HepG2 (cell line): Measurements from ENCODE around the gene TRPC1. TPM values are rescaled to one million over a fixed set of nuclear protein-coding genes. Genes with fewer than 3 reads are reported as not detected.

Experiments
- DNMT1 ChIP-seq: sonication (generic); formaldehyde crosslinking; IDR thresholded peaks from 2 replicates; pipeline ENCODE4 v1.5.1; 2020; ENCODE audit warnings: mild to moderate bottlenecking, missing genetic modification reagents
- ESRRA ChIP-seq: sonication (generic); formaldehyde crosslinking; IDR thresholded peaks from 2 replicates; pipeline ENCODE4 v1.5.1; 2020; ENCODE audit warnings: mild to moderate bottlenecking, low read depth, missing genetic modification reagents
- GLI4 ChIP-seq: sonication (generic); formaldehyde crosslinking; IDR thresholded peaks from 2 replicates; pipeline ENCODE4 v1.5.1; 2020; ENCODE audit warnings: missing genetic modification reagents, mild to moderate bottlenecking, moderate library complexity, borderline replicate concordance
- JUNB ChIP-seq: sonication (generic); formaldehyde crosslinking; IDR thresholded peaks from 2 replicates; pipeline ENCODE4 v1.8.0; 2022; ENCODE audit warnings: missing genetic modification reagents, mild to moderate bottlenecking, borderline replicate concordance
- RARA ChIP-seq: IDR thresholded peaks from 2 replicates; pipeline ENCODE4 v1.6.1; 2016; ENCODE audit warnings: missing genetic modification reagents, missing compliant biosample characterization
- REXO4 ChIP-seq: sonication (generic); formaldehyde crosslinking; IDR thresholded peaks from 2 replicates; pipeline ENCODE4 v1.8.0; 2022; ENCODE audit warnings: missing genetic modification reagents, mild to moderate bottlenecking, borderline replicate concordance
- TAF1 ChIP-seq: sonication (generic); formaldehyde crosslinking; IDR thresholded peaks from 2 replicates; pipeline ENCODE4 v1.4.0; 2020; ENCODE audit warnings: missing genetic modification reagents
- TAF15 ChIP-seq: fragments of 200-400 bp; formaldehyde crosslinking; IDR thresholded peaks from one replicate; pipeline ENCODE4 v1.6.1; 2018; ENCODE audit warnings: mild to moderate bottlenecking, low read depth, low read length; ENCODE audit not compliant: poor library complexity, severe bottlenecking
- TBP ChIP-seq: sonication (generic); formaldehyde crosslinking; IDR thresholded peaks from 2 replicates; pipeline ENCODE4 v1.5.0; 2020; ENCODE audit warnings: missing genetic modification reagents
- ZKSCAN5 ChIP-seq: sonication (generic); formaldehyde crosslinking; IDR thresholded peaks from 2 replicates; pipeline ENCODE4 v1.5.1; 2020; ENCODE audit warnings: mild to moderate bottlenecking, missing genetic modification reagents
- ZNF24 ChIP-seq: fragments of 450-650 bp; IDR thresholded peaks from 2 replicates; pipeline ENCODE4 v1.6.1; 2017; ENCODE audit warnings: antibody characterized with exemption, mild to moderate bottlenecking
- ZNF292 ChIP-seq: sonication (generic); formaldehyde crosslinking; IDR thresholded peaks from 2 replicates; pipeline ENCODE4 v1.8.1; 2022; ENCODE audit warnings: mild to moderate bottlenecking, low read depth, missing genetic modification reagents, borderline replicate concordance
- ZNF331 ChIP-seq: sonication (generic); formaldehyde crosslinking; IDR thresholded peaks from 2 replicates; pipeline ENCODE4 v1.4.0; 2020; ENCODE audit warnings: missing genetic modification reagents
- ZNF709 ChIP-seq: sonication (generic); formaldehyde crosslinking; IDR thresholded peaks from 2 replicates; pipeline ENCODE4 v1.5.0; 2020; ENCODE audit warnings: mild to moderate bottlenecking, missing genetic modification reagents
- ZNF776 ChIP-seq: sonication (generic); formaldehyde crosslinking; IDR thresholded peaks from 2 replicates; pipeline ENCODE4 v1.4.0; 2020; ENCODE audit warnings: mild to moderate bottlenecking, missing genetic modification reagents
- ZNF777 ChIP-seq: sonication (generic); formaldehyde crosslinking; IDR thresholded peaks from 2 replicates; pipeline ENCODE4 v1.4.0; 2020; ENCODE audit warnings: missing genetic modification reagents
- polyA plus RNA-seq, 8 experiments: library from polyadenylated mRNA; depleted of rRNA in 3 of 8; stranded (reverse) in 7 of 8; unstranded in 1 of 8; fragments of >200 nt; fragmentation: Illumina TruSeq in 4 of 8; extraction: Trizol in 4 of 8; gene quantifications; 2 replicates each; pipeline versions ENCODE4 v1.2.1 to v1.2.3, GENCODE V29; 2011 to 2016; ENCODE audit warnings: low read depth in 4 of 8, missing spikeins in 1 of 8, mixed read lengths in 1 of 8; ENCODE audit not compliant: insufficient read depth in 1 of 8
- total RNA-seq, 5 experiments: library from RNA; depleted of rRNA; stranded (reverse); fragments of >200 nt; fragmentation: Illumina TruSeq; extraction: Trizol; gene quantifications; 2 replicates each; pipeline ENCODE4 v1.2.3, GENCODE V29; 2016; ENCODE audit warnings: low read depth in 1 of 5
- TF ChIP-seq, protein P1 (sequence below): IDR thresholded peaks from 2 replicates; pipeline ENCODE4 v1.6.1; 2018; ENCODE audit warnings: missing genetic modification reagents
- TF ChIP-seq, protein P2 (sequence below): sonication (generic); formaldehyde crosslinking; IDR thresholded peaks from 2 replicates; pipeline ENCODE4 v1.4.0; 2020; ENCODE audit warnings: missing genetic modification reagents
- TF ChIP-seq, protein P3 (sequence below): sonication (generic); formaldehyde crosslinking; IDR thresholded peaks from 2 replicates; pipeline ENCODE4 v1.4.0; 2020; ENCODE audit warnings: missing genetic modification reagents, borderline replicate concordance
- TF ChIP-seq, protein P4 (sequence below): sonication (generic); formaldehyde crosslinking; IDR thresholded peaks from 2 replicates; pipeline ENCODE4 v1.4.0; 2020; ENCODE audit warnings: mild to moderate bottlenecking, missing genetic modification reagents

TRPC1 gene
- total and polyA plus RNA-seq, 2 of the 13 experiments (the other 11 are each of a cell fraction or from before 2014, with no cell fraction given): 10.8 to 13.1 TPM

DNA sequence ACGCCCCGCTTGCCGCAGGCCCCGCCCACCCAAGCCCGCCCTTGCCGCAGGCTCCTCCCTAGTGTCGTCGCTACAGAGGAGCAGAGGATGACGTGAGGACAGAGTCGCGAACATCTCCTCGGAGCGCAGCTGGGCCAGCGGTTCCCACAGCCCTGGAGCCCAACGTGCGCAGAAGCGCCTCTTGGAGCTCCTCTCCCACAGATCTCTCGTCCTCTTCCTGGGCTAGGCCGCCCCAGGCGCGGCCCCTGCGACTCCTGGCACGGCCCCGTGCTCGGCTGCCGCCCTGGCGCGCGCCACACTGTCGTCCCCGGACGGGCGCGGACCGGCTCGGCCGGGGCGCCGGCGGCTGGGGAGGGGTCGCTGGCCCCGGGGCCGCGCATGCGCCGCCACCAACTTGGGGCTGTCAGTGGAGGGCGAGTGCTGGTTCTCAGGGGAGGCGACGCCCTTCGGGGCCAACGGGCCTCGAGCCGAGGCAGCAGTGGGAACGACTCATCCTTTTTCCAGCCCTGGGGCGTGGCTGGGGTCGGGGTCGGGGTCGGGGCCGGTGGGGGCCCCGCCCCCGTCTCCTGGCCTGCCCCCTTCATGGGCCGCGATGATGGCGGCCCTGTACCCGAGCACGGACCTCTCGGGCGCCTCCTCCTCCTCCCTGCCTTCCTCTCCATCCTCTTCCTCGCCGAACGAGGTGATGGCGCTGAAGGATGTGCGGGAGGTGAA is at the start of gene TRPC1 (continued):
- TF ChIP-seq DNMT1 (CRISPR knock-in tag): no peak
- no peak for TF ChIP-seq ZNF709
- TF ChIP-seq ZKSCAN5 (CRISPR knock-in tag): no peak
- TF ChIP-seq ZNF777 (CRISPR knock-in tag): no peak
- no peak for TF ChIP-seq TBP
- no peak for TF ChIP-seq GLI4 (CRISPR knock-in tag)
- TF ChIP-seq, protein P1, sequence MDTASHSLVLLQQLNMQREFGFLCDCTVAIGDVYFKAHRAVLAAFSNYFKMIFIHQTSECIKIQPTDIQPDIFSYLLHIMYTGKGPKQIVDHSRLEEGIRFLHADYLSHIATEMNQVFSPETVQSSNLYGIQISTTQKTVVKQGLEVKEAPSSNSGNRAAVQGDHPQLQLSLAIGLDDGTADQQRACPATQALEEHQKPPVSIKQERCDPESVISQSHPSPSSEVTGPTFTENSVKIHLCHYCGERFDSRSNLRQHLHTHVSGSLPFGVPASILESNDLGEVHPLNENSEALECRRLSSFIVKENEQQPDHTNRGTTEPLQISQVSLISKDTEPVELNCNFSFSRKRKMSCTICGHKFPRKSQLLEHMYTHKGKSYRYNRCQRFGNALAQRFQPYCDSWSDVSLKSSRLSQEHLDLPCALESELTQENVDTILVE (CRISPR knock-in tag): no peak
- TF ChIP-seq REXO4 (CRISPR knock-in tag): no peak
- TF ChIP-seq, protein P2, sequence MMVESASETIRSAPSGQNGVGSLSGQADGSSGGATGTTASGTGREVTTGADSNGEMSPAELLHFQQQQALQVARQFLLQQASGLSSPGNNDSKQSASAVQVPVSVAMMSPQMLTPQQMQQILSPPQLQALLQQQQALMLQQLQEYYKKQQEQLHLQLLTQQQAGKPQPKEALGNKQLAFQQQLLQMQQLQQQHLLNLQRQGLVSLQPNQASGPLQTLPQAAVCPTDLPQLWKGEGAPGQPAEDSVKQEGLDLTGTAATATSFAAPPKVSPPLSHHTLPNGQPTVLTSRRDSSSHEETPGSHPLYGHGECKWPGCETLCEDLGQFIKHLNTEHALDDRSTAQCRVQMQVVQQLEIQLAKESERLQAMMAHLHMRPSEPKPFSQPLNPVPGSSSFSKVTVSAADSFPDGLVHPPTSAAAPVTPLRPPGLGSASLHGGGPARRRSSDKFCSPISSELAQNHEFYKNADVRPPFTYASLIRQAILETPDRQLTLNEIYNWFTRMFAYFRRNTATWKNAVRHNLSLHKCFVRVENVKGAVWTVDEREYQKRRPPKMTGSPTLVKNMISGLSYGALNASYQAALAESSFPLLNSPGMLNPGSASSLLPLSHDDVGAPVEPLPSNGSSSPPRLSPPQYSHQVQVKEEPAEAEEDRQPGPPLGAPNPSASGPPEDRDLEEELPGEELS (CRISPR knock-in tag): no peak
- peak; percentile 63 for TF ChIP-seq TAF1
- TF ChIP-seq RARA (CRISPR knock-in tag): peak; percentile 32; the same call in 1 of the 2 replicates
- no peak for TF ChIP-seq JUNB (CRISPR knock-in tag)
- no peak; the same call in 1 of the 2 replicates for TF ChIP-seq ESRRA (CRISPR knock-in tag)
- TF ChIP-seq, protein P3, sequence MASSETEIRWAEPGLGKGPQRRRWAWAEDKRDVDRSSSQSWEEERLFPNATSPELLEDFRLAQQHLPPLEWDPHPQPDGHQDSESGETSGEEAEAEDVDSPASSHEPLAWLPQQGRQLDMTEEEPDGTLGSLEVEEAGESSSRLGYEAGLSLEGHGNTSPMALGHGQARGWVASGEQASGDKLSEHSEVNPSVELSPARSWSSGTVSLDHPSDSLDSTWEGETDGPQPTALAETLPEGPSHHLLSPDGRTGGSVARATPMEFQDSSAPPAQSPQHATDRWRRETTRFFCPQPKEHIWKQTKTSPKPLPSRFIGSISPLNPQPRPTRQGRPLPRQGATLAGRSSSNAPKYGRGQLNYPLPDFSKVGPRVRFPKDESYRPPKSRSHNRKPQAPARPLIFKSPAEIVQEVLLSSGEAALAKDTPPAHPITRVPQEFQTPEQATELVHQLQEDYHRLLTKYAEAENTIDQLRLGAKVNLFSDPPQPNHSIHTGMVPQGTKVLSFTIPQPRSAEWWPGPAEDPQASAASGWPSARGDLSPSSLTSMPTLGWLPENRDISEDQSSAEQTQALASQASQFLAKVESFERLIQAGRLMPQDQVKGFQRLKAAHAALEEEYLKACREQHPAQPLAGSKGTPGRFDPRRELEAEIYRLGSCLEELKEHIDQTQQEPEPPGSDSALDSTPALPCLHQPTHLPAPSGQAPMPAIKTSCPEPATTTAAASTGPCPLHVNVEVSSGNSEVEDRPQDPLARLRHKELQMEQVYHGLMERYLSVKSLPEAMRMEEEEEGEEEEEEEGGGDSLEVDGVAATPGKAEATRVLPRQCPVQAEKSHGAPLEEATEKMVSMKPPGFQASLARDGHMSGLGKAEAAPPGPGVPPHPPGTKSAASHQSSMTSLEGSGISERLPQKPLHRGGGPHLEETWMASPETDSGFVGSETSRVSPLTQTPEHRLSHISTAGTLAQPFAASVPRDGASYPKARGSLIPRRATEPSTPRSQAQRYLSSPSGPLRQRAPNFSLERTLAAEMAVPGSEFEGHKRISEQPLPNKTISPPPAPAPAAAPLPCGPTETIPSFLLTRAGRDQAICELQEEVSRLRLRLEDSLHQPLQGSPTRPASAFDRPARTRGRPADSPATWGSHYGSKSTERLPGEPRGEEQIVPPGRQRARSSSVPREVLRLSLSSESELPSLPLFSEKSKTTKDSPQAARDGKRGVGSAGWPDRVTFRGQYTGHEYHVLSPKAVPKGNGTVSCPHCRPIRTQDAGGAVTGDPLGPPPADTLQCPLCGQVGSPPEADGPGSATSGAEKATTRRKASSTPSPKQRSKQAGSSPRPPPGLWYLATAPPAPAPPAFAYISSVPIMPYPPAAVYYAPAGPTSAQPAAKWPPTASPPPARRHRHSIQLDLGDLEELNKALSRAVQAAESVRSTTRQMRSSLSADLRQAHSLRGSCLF: no peak
- no peak for TF ChIP-seq ZNF24
- TF ChIP-seq, protein P4, sequence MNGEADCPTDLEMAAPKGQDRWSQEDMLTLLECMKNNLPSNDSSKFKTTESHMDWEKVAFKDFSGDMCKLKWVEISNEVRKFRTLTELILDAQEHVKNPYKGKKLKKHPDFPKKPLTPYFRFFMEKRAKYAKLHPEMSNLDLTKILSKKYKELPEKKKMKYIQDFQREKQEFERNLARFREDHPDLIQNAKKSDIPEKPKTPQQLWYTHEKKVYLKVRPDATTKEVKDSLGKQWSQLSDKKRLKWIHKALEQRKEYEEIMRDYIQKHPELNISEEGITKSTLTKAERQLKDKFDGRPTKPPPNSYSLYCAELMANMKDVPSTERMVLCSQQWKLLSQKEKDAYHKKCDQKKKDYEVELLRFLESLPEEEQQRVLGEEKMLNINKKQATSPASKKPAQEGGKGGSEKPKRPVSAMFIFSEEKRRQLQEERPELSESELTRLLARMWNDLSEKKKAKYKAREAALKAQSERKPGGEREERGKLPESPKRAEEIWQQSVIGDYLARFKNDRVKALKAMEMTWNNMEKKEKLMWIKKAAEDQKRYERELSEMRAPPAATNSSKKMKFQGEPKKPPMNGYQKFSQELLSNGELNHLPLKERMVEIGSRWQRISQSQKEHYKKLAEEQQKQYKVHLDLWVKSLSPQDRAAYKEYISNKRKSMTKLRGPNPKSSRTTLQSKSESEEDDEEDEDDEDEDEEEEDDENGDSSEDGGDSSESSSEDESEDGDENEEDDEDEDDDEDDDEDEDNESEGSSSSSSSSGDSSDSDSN (CRISPR knock-in tag): no peak; the same call in 1 of the 2 replicates
- no peak; the same call in 1 of the 2 replicates for TF ChIP-seq ZNF331 (CRISPR knock-in tag)
- TF ChIP-seq TAF15: no peak
- peak; percentile 65; the same call in 1 of the 2 replicates for TF ChIP-seq ZNF776 (CRISPR knock-in tag)
- TF ChIP-seq ZNF292 (CRISPR knock-in tag): no peak
